ENCODE results near the gene PRC1.
A peak's percentile ranks its signal among the peaks of the same experiment; 100 is the strongest.
"Not testable (repeated sequence)": the region's sequence is repeated elsewhere in the genome, so short reads cannot be mapped to it uniquely, and the experiment has no call there.

The PRC1 gene

DNA sequence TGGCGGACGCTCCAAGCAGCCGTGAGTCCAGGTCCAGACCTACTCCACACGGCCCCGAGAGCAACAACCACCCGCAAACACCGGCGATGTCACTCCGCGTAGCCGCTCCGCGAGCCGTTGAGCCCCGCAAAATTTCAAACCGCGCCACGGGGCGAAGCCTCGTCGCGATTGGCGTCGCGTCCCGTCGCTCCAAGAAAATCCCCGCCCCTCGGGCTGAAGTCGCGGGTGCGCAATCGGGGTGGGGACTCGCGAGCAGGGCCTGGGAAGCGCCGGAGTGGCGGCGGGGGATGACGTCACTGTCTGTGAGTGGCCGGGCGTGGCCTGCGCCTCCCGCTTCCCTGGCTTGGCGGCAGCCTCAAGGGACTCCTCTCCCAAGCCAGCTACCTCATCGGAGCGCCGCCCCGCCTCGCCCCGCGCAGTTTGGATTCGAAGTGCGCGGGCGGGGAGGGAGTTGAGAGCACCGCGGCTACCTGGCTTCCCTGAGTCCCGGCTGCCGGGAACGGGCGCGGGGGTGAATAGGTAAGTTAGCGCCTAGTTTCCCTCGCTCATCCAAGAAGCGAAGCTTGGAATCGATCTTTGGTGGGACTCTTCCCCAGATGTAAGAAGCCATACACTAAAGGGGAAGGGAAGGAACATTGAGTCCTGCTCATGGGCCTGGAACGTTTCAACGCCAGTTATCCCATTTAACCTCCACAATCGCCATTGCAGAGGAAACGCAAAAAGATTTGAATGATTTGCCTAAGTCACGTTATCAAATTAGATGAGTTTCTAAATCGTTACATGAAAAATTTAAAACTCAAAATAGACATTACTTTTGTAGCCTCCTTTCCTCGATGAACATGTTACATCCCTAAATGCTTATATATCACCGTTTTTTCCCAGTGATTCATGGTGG is at the start of gene PRC1:
Gene PRC1, minus strand, starts transcription at position 119 of the 895 bp plus-strand sequence. Its CDS starts 118 bp downstream, at position 1.
- peak; percentile 93 for DNase-seq (ENCODE audit: low read depth)

DNA sequence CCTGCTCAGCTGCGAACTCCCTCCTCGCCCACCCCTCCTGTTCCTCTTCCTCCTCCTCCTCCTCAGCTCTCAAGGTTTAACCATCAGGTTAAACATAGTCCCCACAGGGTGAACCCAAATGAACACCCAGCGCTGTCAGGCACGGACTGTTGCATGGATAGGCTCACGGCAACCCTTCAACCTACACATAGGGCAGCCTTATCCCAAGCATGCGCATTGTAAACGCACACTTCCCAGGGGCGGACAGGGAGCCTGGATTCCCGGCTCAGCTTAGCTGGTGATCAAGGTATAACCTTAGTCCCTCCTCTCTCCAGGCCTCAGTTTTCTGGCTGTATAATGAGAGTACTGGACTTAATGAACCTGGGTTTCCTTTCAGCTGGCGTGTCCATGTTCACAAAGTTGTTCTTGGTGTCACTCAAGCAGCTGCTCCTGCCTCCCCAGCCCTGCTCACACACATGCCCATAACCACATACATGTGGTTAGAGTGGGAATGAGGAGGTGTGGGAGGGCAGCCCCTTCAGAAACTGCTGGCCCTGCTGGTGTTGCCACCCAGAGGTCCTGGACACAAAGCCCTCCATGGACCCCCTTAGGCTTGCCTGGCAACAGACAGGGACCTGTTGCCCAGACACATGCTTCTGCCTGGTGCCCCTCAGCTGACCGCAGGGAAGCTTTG is 49.0 kb upstream of the PRC1 start:
- DNase-seq (ENCODE audit: low read depth): no peak

GRCh38 chr15:91040856-91041255 is 46.5 kb upstream of the PRC1 start:
- no peak for DNase-seq (ENCODE audit: low read depth)

DNA sequence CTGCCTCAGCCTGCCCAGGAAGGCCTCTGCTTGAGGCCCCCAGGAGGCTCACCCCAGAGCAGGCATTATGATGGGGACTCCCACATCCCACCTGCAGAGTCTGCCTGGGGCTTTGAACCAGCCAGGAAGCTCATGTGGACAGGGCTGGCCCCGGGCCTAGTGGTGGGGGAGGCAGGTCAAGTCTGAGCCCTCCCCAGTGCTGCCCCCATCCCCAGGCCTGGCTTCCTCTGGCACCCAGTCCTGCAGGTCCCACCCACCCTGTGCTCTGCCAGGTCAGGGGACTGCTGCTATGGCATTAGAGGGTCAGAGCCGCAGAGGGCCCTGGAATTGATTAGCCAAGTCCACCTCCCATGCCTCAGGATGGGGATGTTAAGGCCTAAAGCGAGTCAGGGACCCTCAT is 45.7 kb upstream of the PRC1 start:
- DNase-seq (ENCODE audit: low read depth): no peak

DNA sequence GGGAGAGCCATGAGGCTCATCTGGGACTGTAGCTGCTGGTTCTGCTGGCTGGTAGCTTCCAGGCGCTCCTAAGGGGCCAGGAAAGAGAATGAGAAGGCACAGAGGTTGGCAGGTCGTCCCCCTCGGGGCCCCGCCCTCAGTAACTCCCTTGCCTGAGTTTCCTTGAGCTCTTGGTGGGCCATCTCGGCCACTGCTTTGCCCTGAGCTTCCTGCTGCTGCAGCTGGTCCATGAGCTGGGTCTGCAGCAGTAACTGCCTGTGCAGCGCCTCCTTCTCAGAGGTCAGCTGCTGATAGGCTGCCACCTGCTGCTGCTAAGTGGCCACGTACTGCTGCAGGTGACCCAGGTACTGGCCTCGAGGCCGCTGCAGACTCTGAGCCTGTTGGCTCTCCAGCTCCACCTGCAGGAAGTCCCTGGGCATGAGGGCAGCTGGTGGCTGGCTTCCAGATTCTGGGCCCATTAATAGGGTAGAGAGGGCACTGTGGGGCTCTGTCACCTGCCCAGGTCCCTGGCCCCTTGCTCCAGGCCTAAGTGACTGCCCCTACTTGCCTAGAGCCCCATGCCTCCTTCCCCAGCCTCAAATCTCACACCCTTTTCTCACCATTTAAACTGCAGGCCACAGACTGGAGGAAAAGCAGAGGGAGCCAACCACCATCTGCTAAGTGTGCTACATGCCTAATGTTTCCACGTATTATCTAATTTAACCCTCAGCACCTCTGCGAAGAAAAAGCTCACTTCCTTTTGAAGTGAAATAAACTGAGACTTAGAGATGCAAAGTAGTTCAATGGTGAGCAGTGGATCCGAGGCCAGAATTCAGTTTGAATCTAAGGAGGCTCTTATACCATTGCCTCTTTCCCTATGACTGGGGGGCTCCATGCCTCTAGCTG is 38.8 kb upstream of the PRC1 start:
- peak; percentile 20 for DNase-seq (ENCODE audit: low read depth)

- no peak for DNase-seq (ENCODE audit: low read depth)
These were observed 37.5 kb upstream of the PRC1 start for GRCh38 chr15:91031796-91032195.

- no peak for DNase-seq (ENCODE audit: low read depth)
These were observed 33.3 kb upstream of the PRC1 start for GRCh38 chr15:91027677-91028076.

DNA sequence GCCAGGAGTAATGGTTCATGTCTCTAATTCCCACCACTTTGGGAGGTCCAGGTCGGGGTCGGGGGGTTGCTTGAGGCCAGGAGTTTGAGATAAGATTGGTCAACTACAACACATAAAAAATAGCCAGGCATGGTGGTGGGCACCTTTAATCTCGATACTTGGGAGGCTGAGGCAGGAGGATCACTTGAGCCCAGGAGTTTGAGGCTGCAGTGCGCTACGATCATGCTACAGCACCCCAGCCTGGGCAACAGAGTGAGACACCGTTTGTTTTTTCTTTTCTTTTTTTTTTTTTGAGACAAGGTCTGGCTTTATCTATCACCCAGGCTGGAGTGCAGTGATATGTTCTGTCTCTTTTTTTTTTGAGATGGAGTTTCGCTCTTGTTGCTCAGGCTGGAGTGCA is 29.4 kb upstream of the PRC1 start:
- DNase-seq (ENCODE audit: low read depth): no peak

- no peak for DNase-seq (ENCODE audit: low read depth)
These were observed 28.4 kb upstream of the PRC1 start for GRCh38 chr15:91022832-91023129.

- DNase-seq (ENCODE audit: low read depth): peak; percentile 56
These were observed 27.9 kb upstream of the PRC1 start, which contains the start of gene VPS33B for GRCh38 chr15:91022075-91022831. TSS of gene VPS33B (minus strand) at chr15:91022594. CDS start at chr15:91022249, 345 bp downstream.

GRCh38 chr15:91021516-91022074 is 27.3 kb upstream of the PRC1 start:
- no peak for DNase-seq (ENCODE audit: low read depth)

- DNase-seq (ENCODE audit: low read depth): no peak
These were observed 23.8 kb upstream of the PRC1 start for GRCh38 chr15:91018158-91018557.

- DNase-seq (ENCODE audit: low read depth): no peak
These were observed 23.4 kb upstream of the PRC1 start for GRCh38 chr15:91017716-91018115.

DNA sequence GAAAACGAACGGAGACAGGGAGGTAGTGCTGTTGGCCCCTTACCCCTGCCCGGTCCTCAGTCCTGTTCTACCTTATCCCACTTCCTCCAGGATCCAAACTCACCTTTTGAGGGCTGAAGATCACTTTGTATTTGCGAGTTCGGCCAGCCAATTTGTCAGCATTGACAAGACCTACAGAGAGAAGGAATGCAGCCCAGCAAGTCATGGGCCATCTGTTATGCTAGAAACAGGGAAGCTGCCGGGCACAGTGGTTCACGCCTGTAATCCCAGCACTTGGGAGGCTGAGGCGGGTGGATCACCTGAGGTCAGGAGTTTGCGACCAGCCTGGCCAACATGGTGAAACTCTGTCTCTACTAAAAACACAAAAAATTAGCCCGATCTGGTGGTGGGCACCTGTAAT is 19.4 kb upstream of the PRC1 start:
- DNase-seq (ENCODE audit: low read depth): not testable (repeated sequence)

- DNase-seq (ENCODE audit: low read depth): no peak
These were observed 12.9 kb upstream of the PRC1 start for GRCh38 chr15:91007266-91007665.

DNA sequence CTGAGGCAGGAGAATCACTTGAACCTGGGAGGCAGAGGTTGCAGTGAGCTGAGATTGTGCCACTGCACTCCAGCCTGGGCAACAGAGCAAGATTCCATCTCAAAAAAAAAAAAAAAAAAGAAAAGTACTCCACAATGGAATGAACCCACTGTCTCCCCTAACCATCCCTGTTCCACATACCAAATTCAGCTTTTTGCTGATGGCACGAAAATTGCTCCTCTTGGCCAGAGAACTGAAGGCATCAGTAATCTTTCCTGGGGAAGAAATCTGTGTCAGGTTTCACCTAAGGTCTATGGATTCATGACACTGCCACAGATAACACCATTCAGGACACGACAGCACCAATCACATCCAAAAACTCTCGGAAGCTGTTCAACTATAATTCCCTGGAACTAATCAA is 6.9 kb upstream of the PRC1 start:
- no peak for DNase-seq (ENCODE audit: low read depth)

DNA sequence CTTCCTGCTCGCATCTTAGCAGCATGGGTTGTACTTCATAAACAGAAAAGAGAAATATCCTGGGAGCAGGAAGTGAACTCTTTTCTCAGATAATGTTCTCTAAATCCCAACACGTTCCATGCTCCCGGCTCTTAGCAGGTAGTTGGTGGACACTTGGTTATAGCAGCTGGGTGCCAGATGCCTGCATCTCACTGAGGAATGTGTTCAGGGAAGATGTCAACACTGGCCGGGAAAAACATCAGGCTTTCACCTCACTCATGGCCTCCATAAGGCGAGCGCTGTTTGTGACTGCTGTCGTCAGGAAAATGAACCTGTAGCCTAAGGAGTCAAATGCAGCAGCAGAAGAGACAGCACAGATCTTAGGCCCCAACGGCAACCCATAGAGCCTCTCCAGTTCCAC is 4.4 kb upstream of the PRC1 start:
- DNase-seq (ENCODE audit: low read depth): no peak

GRCh38 chr15:90994059-90994416 is 297 bp downstream of the PRC1 start:
- DNase-seq (ENCODE audit: low read depth): no peak

- DNase-seq (ENCODE audit: low read depth): no peak
These were observed 2.6 kb downstream of the PRC1 start for GRCh38 chr15:90991587-90992285.

- no peak for DNase-seq (ENCODE audit: low read depth)
These were observed 3.9 kb downstream of the PRC1 start for GRCh38 chr15:90990446-90990845.
